HG02798 (cell line): ENCODE measurements around the gene SPAM1.
A peak's percentile ranks its signal among the peaks of the same experiment; 100 is the strongest.
"Not testable (repeated sequence)": the region's sequence is repeated elsewhere in the genome, so short reads cannot be mapped to it uniquely, and the experiment has no call there.

Experiments
- ATAC-seq: cut with Tn5 transposase; IDR thresholded peaks from one replicate; pipeline ENCODE4 v1.9.1; 2021; ENCODE audit warnings: mild to moderate bottlenecking; ENCODE audit not compliant: unreplicated experiment, poor library complexity

SPAM1 gene

DNA sequence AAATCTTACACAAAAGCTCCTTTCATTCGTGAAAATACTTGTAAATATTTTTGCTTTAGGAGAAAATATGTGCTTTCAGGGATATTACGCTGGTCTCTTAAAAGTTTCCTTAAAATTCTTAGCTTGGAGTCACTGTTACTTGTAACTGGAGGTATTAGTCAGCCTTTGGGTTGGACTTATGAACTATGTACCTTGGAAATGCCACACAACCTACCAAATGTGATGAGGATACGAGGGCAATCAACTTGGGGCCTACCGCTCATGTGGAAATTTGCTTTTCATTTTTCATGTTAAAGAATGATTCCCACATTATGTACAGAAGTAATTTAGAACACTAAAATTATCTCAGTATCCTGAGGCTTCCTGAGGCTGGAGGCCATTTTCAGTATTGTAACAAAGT lies 23.1 kb downstream of the SPAM1 start:
- no peak for ATAC-seq

DNA sequence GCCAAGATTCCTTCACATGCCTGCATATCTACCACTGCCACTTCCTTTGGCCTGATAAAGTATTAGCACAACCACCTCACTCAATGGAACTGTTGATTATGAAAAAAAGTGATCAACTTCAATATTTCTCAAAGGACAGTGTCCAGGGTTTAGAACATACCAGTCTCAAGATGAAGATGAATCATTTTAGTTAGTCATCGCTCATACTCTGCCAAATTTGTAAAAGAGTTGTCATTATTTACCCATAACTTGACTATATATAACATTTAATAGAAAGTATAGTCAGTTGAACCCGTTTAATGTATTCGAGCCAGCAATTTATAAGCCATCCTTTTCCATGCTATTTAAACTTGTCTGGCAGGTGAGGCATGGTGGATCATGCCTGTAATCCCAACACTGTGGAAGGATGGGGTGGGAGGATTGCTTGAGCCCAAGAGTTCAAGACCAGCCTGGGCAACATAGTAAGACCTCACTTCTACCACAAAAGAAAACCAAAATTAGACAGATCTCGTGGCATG lies 33.2 kb downstream of the SPAM1 start:
- ATAC-seq: no peak

DNA sequence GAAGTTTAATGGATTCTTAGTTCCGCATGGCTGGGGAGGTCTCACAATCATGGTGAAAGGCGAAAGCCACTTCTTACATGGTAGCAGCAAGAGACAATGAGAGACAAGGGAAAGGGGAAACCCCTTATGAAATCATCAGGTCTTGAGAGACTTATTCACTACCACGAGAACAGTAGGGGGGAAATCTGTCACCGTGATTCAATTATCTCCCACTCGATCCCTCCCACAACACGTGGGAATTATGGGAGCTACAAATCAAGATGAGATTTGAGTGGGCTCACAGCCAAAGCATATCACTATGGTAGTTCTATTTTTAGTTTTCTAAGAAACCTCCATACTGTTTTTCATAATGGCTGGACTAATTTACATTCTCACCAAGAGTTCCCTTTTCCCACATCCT lies 36.7 kb downstream of the SPAM1 start:
- peak; percentile 42 for ATAC-seq

DNA sequence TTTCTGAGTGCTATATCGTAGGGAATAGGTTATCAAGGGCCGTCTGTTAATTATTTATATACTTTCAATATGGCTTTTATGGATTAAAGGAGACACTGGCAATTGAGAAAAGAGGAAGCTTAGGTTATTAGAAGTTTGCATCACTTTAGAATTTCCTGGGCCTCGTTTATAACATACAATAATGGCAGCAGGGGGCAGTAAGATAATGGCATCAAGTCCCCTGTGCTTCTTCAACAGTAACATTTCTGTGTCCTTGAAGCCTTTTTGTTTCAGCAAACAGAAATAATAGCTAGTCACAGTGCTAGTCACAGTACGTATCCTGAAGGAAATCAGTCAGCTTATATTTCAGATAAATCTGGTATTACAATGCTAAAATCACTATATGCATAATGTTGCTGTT lies 41.9 kb downstream of the SPAM1 start:
- no peak for ATAC-seq

DNA sequence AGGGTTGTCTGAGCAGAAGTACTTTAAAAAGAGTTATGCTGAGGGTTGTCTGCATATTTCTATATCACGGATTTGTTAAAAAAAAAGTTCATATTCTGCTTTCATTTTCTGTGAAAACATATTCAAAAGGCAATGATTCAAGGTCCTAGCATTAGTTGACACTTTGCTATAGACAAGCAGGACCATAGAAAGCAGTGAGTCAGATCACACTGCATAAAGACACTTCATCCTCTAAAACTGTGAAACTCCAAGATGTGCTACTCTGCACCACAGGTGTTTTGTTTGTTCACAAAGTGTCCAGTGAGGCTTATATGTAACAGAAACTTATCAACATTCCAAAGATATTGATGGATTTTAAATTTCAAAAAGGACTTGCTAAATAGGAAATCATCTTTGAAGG lies 47.0 kb downstream of the SPAM1 start:
- ATAC-seq: no peak

DNA sequence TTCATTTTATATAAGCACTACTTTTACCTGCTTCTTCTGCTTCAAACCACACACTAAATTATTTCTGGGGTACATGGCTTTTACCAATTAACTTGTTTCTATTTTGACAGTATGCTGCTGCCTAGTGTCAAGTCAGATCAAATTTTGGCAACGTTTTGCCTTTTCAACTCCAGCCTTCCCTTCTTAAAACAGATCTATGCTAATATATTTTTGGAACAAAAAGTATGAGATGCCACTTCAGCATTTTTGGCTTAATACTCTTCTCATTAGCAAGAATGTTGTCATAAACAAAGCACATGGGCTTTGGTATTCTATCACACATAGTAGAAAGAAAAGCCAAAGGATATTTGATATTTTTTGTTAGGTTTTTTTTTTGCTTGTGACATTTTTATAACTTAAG lies 47.8 kb downstream of the SPAM1 start:
- no peak for ATAC-seq

DNA sequence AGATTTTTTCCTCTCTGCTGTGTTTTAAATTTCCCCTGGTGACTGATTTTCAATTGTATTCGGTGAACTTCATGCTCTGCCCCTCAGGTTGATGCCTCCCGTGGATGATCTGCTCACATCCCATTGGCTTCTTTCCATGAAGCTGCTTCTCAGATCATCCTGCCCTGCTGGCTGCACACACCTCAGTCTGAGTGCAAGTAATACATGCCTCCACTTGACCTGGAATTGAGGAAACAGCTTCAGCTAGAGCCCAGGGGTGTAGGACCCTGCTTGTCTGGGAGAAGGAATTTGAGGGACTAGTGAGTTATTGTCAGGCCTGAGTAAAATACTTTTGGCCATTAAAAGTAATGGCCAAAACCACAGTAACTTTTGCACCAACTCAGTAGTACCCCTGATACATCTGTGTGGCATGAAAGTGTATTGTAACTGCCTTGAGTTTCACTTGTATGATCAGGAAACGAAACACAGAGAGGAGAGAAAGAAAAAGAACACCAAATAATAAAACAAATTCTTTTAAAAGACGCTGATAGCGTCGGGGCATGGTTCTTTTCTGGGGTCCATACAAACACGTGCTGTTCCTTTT lies 49.4 kb downstream of the SPAM1 start:
- ATAC-seq: peak; percentile 63

DNA sequence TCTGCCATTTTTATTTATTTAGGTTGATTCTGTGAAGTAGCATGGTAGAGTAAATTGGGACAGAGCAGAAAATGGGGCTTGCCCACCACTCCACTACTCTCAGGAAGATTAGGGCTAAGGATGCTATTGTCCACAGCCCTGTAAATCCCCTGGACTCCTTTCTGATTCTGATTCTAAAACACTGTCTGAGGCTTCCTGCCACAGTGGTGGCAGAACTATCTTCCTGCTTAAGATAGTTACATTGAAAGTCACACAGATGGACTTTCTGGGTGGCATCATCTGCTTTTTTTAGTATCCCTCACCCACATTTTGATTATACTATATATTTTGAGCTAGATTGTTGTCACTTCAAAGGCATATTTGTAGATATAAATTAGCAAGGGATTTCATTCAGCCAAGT lies 50.0 kb downstream of the SPAM1 start:
- ATAC-seq: no peak

DNA sequence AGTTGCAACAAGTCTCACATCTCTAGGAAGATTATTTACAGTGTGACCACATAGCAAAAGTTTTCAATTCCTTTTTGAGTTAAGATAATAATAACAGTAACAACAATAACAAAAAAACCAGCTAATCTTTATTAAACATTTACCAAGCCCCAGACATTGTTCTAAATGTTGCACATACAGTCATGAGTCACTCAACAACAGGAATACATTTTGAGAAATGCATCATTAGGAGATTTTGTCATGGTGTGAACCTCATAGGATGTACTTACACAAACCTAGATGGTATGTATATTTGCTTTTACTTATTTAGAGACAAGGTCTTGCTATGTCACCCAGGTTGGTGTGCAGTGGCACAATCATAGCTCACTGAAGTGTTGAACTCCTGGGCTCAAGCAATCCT lies 52.0 kb downstream of the SPAM1 start:
- no peak for ATAC-seq

DNA sequence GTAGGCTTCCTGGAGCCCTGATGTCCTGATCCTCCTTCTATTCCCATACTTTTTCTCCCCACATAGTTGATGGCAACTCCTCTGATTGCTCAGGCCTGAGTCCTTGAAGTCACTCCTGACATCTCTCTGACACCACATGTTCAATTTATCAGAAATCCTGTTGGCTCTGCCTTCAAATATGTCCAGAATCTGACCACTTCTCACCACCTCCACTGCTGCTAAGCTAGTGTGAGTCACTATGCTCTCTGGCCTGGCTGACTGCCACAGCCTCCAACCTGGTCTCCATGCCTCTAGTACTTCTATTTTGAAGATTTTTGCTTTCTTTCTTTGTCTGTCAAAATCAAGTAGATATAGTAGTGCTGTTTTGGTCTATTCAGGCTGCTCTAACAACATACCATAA lies 54.8 kb downstream of the SPAM1 start:
- no peak for ATAC-seq

DNA sequence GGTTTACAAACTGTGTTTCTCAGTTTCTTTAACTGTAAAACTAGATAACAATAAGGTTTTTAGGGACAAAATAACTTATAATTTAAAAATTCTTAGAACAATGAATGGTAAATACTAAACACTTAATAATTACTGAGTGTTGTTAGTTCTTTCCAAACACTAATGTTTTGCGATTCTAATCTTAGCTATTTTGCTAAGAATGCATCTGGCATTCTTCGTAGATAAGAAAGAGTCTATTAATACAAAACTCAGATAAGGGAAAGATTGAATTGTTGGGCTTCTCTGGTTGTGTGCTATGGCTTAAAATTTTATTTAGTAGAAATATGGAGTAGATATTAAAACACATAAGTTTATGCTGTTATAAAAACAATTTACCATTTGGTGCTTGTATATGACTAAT lies 62.4 kb downstream of the SPAM1 start:
- ATAC-seq: no peak

DNA sequence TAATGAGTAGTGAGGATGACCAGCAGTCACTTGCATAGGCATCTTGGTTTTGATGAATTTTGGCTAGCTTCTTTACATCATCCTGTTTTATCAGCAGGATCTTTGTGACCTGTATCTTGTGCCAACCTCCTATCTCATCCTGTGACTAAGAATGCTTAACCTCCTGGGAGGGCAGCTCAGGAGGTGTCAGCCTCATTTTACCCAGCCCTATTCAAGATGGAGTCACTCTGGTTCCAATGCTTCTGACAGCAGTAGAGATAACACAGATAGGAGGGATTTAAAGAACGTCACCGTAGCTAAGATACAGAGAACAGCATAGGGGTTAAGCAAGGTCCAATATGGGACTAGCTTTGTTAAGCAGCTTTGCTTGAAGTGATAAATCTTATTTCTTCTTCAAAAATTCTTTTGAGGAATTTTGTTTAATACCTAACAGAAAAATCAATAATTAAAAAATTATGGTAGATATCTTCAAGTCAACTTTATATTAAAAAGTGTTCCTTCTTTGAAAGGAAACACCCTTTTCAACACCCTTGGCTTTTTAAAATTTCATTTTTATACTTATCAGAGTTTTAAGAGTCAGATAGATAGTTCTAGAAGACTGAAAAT lies 68.0 kb downstream of the SPAM1 start:
- ATAC-seq: no peak

DNA sequence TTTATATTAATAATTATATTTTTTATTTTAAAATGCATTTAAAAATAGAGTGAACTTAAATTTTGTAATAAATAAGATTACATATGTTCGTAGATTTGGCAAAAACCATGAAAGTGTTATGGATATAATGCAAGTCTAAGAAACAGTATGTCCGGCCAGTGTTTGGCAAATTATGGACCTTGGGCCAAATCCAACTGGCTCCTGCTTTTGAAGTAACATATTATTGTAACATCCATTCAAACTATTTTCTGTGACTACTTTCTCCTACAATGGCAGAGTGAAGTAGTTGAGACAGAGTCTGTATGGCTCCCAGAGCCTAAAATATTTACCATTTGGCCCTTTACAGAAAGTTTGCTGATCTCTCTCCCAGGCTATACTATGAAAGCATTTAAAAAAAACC lies 69.0 kb downstream of the SPAM1 start:
- no peak for ATAC-seq

DNA sequence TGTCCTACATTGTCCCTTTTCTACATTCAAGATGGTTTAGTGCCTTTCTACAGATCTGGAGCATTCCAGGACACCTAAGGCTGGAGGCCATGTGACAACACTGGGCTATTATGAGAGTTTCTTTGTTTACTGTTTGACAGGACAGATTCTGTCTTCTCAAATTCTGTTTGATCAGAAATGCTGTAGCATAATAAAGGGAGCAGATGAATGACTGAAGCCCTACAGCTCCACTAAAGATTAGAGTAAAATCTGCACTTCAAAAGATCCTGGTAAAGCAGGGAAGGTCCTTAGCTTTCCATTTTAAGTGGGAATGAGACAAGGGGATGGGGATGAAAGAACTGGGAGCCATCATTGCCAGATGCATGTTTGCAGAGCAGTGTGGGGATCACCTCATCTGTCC lies 69.4 kb downstream of the SPAM1 start:
- no peak for ATAC-seq

DNA sequence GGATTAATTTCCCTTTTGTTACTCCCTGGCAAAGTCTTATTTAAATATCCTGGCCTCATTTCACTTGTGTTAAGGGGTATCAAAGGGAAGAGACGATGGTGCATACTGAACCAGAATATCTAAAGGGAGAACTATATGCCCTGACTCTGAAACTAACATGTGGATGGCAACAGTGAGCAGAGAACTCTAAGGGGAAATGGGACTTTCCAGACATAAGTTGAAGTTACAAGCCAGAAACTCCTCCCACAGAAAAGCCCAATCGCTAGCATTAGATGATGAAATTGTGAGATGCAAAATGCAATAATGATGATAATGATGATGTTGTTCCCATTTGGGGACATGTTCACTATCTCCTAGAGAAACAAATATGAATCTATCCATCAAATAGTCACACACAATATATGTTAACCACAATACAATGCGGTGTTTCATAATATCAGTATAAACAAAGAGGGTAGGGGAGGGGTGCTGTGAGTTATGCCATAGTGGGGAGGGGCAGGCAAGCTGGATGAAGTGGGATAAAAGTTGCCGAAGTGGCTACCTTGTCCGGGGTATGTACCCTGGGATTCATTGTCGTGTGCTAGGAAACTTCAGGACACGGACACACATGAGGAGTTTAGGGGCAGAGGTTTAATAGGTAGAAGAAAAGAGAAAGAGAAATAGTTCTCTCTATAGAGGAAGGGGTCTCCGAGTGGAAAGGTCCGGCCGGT lies 70.7 kb downstream of the SPAM1 start:
- peak; percentile 73 for ATAC-seq

DNA sequence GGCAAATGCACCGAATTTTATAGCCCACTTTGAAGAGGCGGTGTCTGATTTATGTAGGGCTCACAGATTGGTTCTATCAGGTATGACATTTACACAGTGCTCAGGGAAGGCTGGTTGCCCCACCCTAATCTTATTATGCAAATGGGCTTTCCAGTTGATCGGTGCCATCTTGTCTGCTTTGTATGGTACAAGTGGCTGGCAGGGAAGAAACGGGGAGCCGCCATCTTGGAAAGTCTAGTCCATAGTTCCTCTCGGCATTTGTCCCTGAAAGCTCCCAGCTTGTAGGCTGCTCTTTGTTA lies 71.2 kb downstream of the SPAM1 start:
- no peak for ATAC-seq

DNA sequence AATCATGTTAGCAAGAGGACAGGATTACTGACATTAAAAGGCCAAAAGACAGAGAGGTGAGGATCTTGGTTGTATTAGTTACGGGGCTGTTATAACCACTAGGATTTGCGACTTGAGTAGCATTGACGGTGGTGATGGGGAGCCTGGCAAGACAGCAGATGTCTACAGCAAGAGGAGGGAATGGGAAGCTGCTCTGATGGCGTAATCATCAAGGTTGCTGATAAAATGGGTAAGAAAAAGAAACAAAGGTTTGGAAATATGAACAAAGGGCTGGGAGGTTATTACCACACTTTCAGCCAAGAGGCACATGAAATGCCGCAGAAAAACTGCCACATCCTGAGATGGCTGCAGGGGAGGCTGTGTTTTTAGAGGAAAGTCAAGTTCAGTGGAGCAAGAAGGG lies 73.9 kb downstream of the SPAM1 start:
- no peak for ATAC-seq

DNA sequence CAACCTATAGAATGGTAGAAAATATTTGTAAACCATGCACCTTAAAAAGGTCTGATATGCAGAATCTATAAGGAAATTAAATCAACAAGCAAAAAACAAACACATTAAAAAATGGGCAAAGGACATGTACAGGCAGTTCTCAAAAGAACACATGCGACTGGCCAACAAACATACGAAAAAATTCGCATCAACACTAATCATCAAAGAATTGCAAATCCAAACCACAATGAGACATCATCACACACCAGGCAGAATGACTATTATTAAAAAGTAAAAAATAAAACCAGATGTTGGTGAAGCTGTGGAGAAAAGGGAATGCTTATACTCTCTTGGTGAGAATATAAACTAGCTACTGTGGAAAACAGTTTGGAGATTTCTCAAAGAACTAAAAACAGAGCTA lies 74.7 kb downstream of the SPAM1 start:
- ATAC-seq: no peak

DNA sequence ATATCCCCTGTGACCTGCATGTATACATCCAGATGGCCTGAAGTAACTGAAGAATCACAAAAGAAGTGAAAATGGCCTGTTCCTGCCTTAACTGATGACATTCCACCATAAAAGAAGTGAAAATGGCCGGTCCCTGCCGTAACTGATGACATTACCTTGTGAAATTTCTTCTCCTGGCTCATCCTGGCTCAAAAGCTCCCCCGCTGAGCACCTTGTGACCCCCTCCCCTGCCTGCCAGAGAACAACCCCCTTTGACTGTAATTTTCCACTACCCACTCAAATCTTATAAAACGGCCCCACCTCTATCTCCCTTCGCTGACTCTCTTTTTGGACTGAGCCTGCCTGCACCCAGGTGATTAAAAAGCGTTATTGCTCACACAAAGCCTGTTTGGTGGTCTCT lies 83.3 kb downstream of the SPAM1 start:
- ATAC-seq: not testable (repeated sequence)

DNA sequence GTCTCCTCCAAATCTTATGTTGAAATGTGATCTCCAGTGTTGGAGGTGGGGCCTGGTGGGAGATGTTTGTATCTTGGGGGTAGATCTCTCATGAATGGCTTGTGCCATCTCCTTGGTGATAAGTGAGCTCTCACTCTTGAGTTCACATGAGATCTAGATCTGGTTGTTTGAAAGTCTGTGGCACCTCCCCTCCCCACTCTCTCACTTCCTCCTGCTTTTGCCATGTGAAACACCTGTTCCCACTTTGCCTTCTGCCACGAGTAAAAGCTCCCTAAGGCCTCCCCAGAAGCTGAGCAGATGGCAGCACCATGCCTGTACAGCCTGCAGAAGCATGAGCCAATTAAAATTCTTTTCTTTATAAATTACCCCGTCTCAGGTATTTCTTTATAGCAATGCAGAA lies 84.3 kb downstream of the SPAM1 start:
- no peak for ATAC-seq
